A673 (cell line): ENCODE results near the gene KIAA1328. TPM values are rescaled to one million over a fixed set of nuclear protein-coding genes. Genes with fewer than 3 reads are reported as not detected.

Source experiments
- BruUV-seq: library from RNA; stranded (reverse); fragments of 400-500 nt; replicated peaks from 2 replicates; lab custom pipeline; 2021; lab: Mats Ljungman, UMichigan
- CTCF ChIA-PET: fragments of 300-600 bp; sonication (Branson Sonifier 250); formaldehyde crosslinking; loops from one replicate; lab custom pipeline; 2022; ENCODE audit warnings: antibody characterized with exemption; lab: Charles Lee
- POLR2A ChIA-PET: fragments of 300-600 bp; sonication (Branson Sonifier 250); formaldehyde crosslinking; loops from one replicate; lab custom pipeline; 2022; ENCODE audit warnings: antibody characterized with exemption; ENCODE audit not compliant: low non-redundant PET; lab: Charles Lee
- DNase-seq: peaks from one replicate; pipeline ENCODE4 v3.0.0-alpha.2; 2015; ENCODE audit warnings: low spot score
- H3K27ac ChIP-seq: fragments of 200-600 bp; sonication (generic); 2 replicates; pipeline ENCODE4 v1.5.1; 2016; ENCODE audit warnings: mixed run types, low read depth, mild to moderate bottlenecking, mixed read lengths, antibody characterized with exemption, low read length; ENCODE audit not compliant: poor library complexity, severe bottlenecking
- H3K27me3 ChIP-seq: fragments of 200-600 bp; sonication (generic); replicated peaks from 2 replicates; pipeline ENCODE4 v1.6.1; 2017; ENCODE audit warnings: mixed run types, low read depth, mild to moderate bottlenecking, mixed read lengths, antibody characterized with exemption, low read length; ENCODE audit not compliant: insufficient read depth, poor library complexity
- H3K36me3 ChIP-seq: fragments of 200-600 bp; sonication (generic); 2 replicates; pipeline ENCODE4 v1.6.1; 2016; ENCODE audit warnings: mixed run types, mild to moderate bottlenecking, mixed read lengths, antibody characterized with exemption, low read length; ENCODE audit not compliant: insufficient read depth, poor library complexity, severe bottlenecking
- H3K4me1 ChIP-seq: fragments of 200-600 bp; sonication (generic); 2 replicates; pipeline ENCODE4 v1.6.1; 2017; ENCODE audit warnings: mixed run types, mild to moderate bottlenecking, mixed read lengths, antibody characterized with exemption, low read length; ENCODE audit not compliant: insufficient read depth, poor library complexity, severe bottlenecking
- H3K4me3 ChIP-seq: fragments of 200-600 bp; sonication (generic); 2 replicates; pipeline ENCODE4 v1.5.1; 2016; ENCODE audit warnings: low read depth, mixed run types, mild to moderate bottlenecking, mixed read lengths, low read length; ENCODE audit not compliant: poor library complexity, severe bottlenecking
- H3K9me3 ChIP-seq: fragments of 200-600 bp; sonication (generic); 2 replicates; pipeline ENCODE4 v1.6.1; 2016; ENCODE audit warnings: mixed run types, low read depth, mild to moderate bottlenecking, mixed read lengths, antibody characterized with exemption, low read length; ENCODE audit not compliant: poor library complexity, severe bottlenecking
- CTCF ChIP-seq: fragments of 300-800, 200-600 bp; sonication (generic); conservative IDR thresholded peaks from 2 replicates; pipeline ENCODE4 v1.5.1; 2017; ENCODE audit warnings: low read depth, mild to moderate bottlenecking, antibody characterized with exemption, low read length, moderate library complexity, mixed read lengths
- EZH2 ChIP-seq: fragments of 200-600 bp; sonication (generic); IDR thresholded peaks from 2 replicates; pipeline ENCODE4 v1.6.1; 2017; ENCODE audit warnings: borderline replicate concordance, low read depth, mild to moderate bottlenecking, mixed read lengths, antibody characterized with exemption, low read length; ENCODE audit not compliant: poor library complexity, severe bottlenecking
- intact Hi-C: fragments of 100-400 bp; cut with micrococcal nuclease; formaldehyde crosslinking; loops from one replicate; pipeline ENCODE4 v1.10.0; 2022; ENCODE audit not compliant: unreplicated experiment
- total RNA-seq: library from RNA; stranded (reverse); gene quantifications from 2 replicates; pipeline ENCODE4 v1.2.3, GENCODE V29; 2021

Gene KIAA1328
- total RNA-seq, 1 experiment from 2014 or later, result 6.5 TPM

GRCh38 chr18:37156330-37156942, 327.5 kb downstream of the KIAA1328 start:
- no peak overlapping the region for H3K4me3 ChIP-seq
- no peaks in the 10 kb centered on the region for H3K36me3 ChIP-seq
- no TSS peak for BruUV-seq
- POLR2A ChIA-PET, result no interaction called here
- H3K9me3 ChIP-seq, result no peaks in the 10 kb centered on the region
- intact Hi-C loops, result no loop called here
- no peaks in the 10 kb centered on the region for H3K4me1 ChIP-seq
- CTCF ChIA-PET, result no interaction called here
- H3K27me3 ChIP-seq, result no peaks in the 10 kb centered on the region
- TF ChIP-seq CTCF, result no peak
- TF ChIP-seq EZH2, result no peak
- H3K27ac ChIP-seq, result no peak overlapping the region
- DNase-seq, result no peak

- Histone ChIP-seq H3K27ac (no peak overlapping the region), H3K4me3 (no peak overlapping the region), H3K36me3 (no peaks in the 10 kb centered on the region), H3K4me1 (no peaks in the 10 kb centered on the region), H3K9me3 (no peaks in the 10 kb centered on the region), H3K27me3 (no peaks in the 10 kb centered on the region)
- intact Hi-C loops, result no loop called here
- CTCF ChIA-PET, result no interaction called here
- no TSS peak for BruUV-seq
- no peak for DNase-seq
- TF ChIP-seq CTCF (no peak), EZH2 (no peak)
- POLR2A ChIA-PET, result no interaction called here
Measured at GRCh38 chr18:37160038-37160820, 331.3 kb downstream of the KIAA1328 start.

GRCh38 chr18:37161491-37161890, 332.6 kb downstream of the KIAA1328 start:
- TF ChIP-seq EZH2 (no peak), CTCF (no peak)
- Histone ChIP-seq H3K27ac (no peak overlapping the region), H3K4me3 (no peak overlapping the region), H3K4me1 (no peaks in the 10 kb centered on the region), H3K9me3 (no peaks in the 10 kb centered on the region), H3K36me3 (no peaks in the 10 kb centered on the region), H3K27me3 (no peaks in the 10 kb centered on the region)
- no peak for DNase-seq
- ChIA-PET CTCF (no interaction called here), POLR2A (no interaction called here)
- intact Hi-C loops, result no loop called here
- BruUV-seq, result no TSS peak
